Upper lobe of left lung (tissue), 6 donors: ENCODE results near the gene SHKBP1. TPM values are rescaled to one million over a fixed set of nuclear protein-coding genes. Genes with fewer than 3 reads are reported as not detected.
"Not testable (repeated sequence)": the region's sequence is repeated elsewhere in the genome, so short reads cannot be mapped to it uniquely, and the experiment has no call there.

Source experiments
- ATAC-seq, 2 donors: fragments of 200-7000 bp; cut with Tn5 transposase; one replicate each; pipeline ENCODE4 v1.9.1; 2022; ENCODE audit warnings: mild to moderate bottlenecking in 2 of 2, moderate library complexity in 2 of 2; ENCODE audit not compliant: low FRiP score in 2 of 2
- DNase-seq, 2 donors: peaks; one replicate each; pipeline ENCODE4 v3.0.0-alpha.2; 2019 to 2020
- H3K27ac ChIP-seq, 4 donors: fragments of 200-600 bp; sonication (generic); one replicate each; pipeline ENCODE4 v1.5.1; 2016 to 2019
- H3K27me3 ChIP-seq, 4 donors: fragments of 200-600 bp; sonication (generic); one replicate each; pipeline ENCODE4 v1.5.1; 2017 to 2019
- H3K36me3 ChIP-seq, 4 donors: fragments of 200-600 bp; sonication (generic); one replicate each; pipeline ENCODE4 v1.5.1; 2016 to 2019
- H3K4me1 ChIP-seq, 4 donors: fragments of 200-600 bp; sonication (generic); one replicate each; pipeline ENCODE4 v1.5.1; 2018 to 2019
- H3K4me3 ChIP-seq, 4 donors: fragments of 200-600 bp; sonication (generic); one replicate each; pipeline ENCODE4 v1.5.1; 2017 to 2019; ENCODE audit warnings: mild to moderate bottlenecking in 2 of 4, moderate library complexity in 1 of 4
- H3K9me3 ChIP-seq, 4 donors: fragments of 200-600 bp; sonication (generic); one replicate each; pipeline ENCODE4 v1.5.1; 2018 to 2019
- CTCF ChIP-seq, 6 experiments: fragments of 450-650 bp in 4 of 6; fragments of 200-600 bp in 2 of 6; sonication (generic) in 2 of 6; IDR thresholded peaks; one replicate each; pipeline ENCODE4 v1.5.1; 2016 to 2019; ENCODE audit warnings: antibody characterized with exemption in 6 of 6
- EP300 ChIP-seq, 4 donors: sonication (generic); formaldehyde crosslinking; IDR thresholded peaks; one replicate each; pipeline ENCODE4 v1.5.1; 2017; ENCODE audit warnings: antibody characterized with exemption in 4 of 4, control low read depth in 2 of 4
- POLR2A ChIP-seq, 4 donors: fragments of 450-650 bp; IDR thresholded peaks; one replicate each; pipeline ENCODE4 v1.5.1; 2016 to 2017; ENCODE audit warnings: antibody characterized with exemption in 4 of 4, mild to moderate bottlenecking in 2 of 4
- POLR2AphosphoS5 ChIP-seq, 2 donors: sonication (generic); formaldehyde crosslinking; IDR thresholded peaks; one replicate each; pipeline ENCODE4 v1.5.1; 2017; ENCODE audit warnings: antibody characterized with exemption in 2 of 2
- WGBS, 2 donors: methylation state at CpG; one replicate each; pipeline ENCODE4 v1.1.5; 2017 to 2018; 5-methylcytosine and 5-hydroxymethylcytosine counted together
- total RNA-seq, 6 donors: library from RNA; depleted of rRNA in 4 of 6; stranded (reverse); fragments of >200 nt in 4 of 6; gene quantifications; one replicate each; pipeline versions ENCODE4 v1.1.0 to v1.2.1, GENCODE V29; 2016 to 2021
- donor health status: DM: no; HTN: no; CAD: no; lungs with moderate emphysema.
- donor health status: DM: no; HTN: yes; CAD: no; lungs with severe emphysema.

The SHKBP1 gene
- total RNA-seq, 6 donors from 2014 or later: 60.6 to 232 (median 90.2) TPM

- H3K27me3 ChIP-seq: peaks cover 0 to 6% (median under 1%) of the 10 kb centered on the region in 4 donors
- H3K4me3 ChIP-seq: no peak overlapping the region
- H3K36me3 ChIP-seq: no peaks in the 10 kb centered on the region
- ATAC-seq: no peak
- H3K4me1 ChIP-seq: no peaks in the 10 kb centered on the region
- no peak for TF ChIP-seq POLR2A (IDR thresholded peaks at IDR 0.05)
- TF ChIP-seq POLR2AphosphoS5 (IDR thresholded peaks at IDR 0.05): no peak
- no peak for TF ChIP-seq EP300 (IDR thresholded peaks at IDR 0.05)
- no peak for TF ChIP-seq CTCF (IDR thresholded peaks at IDR 0.05)
- DNase-seq: no peak
- H3K9me3 ChIP-seq: no peaks in the 10 kb centered on the region
- no peak overlapping the region for H3K27ac ChIP-seq
- WGBS, 2 donors: 76 to 93% methylated on average over 3 of the region's 3 CpGs
Measured at GRCh38 chr19:40559394-40559793, 17.3 kb upstream of the SHKBP1 start.

GRCh38 chr19:40560092-40560507 is 16.6 kb upstream of the SHKBP1 start:
- Histone ChIP-seq H3K36me3 (no peaks in the 10 kb centered on the region), H3K9me3 (no peaks in the 10 kb centered on the region), H3K4me1 (no peaks in the 10 kb centered on the region), H3K27ac (no peak overlapping the region), H3K4me3 (no peak overlapping the region), H3K27me3 (peaks cover 0 to 3% (median 0%) of the 10 kb centered on the region in 4 donors)
- peak in 1 of 2 donors; percentile 23 for ATAC-seq
- TF ChIP-seq POLR2A (IDR thresholded peaks at IDR 0.05): no peak
- TF ChIP-seq CTCF (IDR thresholded peaks at IDR 0.05): no peak
- TF ChIP-seq EP300 (IDR thresholded peaks at IDR 0.05): no peak
- TF ChIP-seq POLR2AphosphoS5 (IDR thresholded peaks at IDR 0.05): no peak
- DNase-seq: no peak
- WGBS, 2 donors: 59 to 71% methylated on average over 14 to 20 of the region's 20 CpGs

- DNase-seq (no peak), ATAC-seq (no peak)
- Histone ChIP-seq H3K27ac (no peak overlapping the region), H3K9me3 (no peaks in the 10 kb centered on the region), H3K36me3 (no peaks in the 10 kb centered on the region), H3K27me3 (peaks cover 0 to 18% (median 9%) of the 10 kb centered on the region in 4 donors), H3K4me1 (no peaks in the 10 kb centered on the region), H3K4me3 (no peak overlapping the region)
- WGBS, 2 donors: 56 to 59% methylated on average over 4 of the region's 4 CpGs
- TF ChIP-seq POLR2A (IDR thresholded peaks at IDR 0.05) (no peak), CTCF (IDR thresholded peaks at IDR 0.05) (no peak), EP300 (IDR thresholded peaks at IDR 0.05) (no peak), POLR2AphosphoS5 (IDR thresholded peaks at IDR 0.05) (no peak)
Measured at GRCh38 chr19:40561947-40562346, 14.7 kb upstream of the SHKBP1 start.

GRCh38 chr19:40564535-40564934 is 12.1 kb upstream of the SHKBP1 start:
- Histone ChIP-seq H3K27me3 (peaks cover 0 to 31% (median 21%) of the 10 kb centered on the region in 4 donors), H3K4me1 (peaks cover 0 to 12% (median 9%) of the 10 kb centered on the region in 4 donors)
- not testable (repeated sequence) for H3K27ac ChIP-seq, DNase-seq, H3K36me3 ChIP-seq, ATAC-seq, H3K9me3 ChIP-seq, H3K4me3 ChIP-seq
- WGBS, 2 donors: 85 to 88% methylated on average over 1 of the region's 1 CpG

GRCh38 chr19:40565355-40565754 is 11.3 kb upstream of the SHKBP1 start:
- no peak overlapping the region for H3K27ac ChIP-seq
- no peak for TF ChIP-seq POLR2AphosphoS5 (IDR thresholded peaks at IDR 0.05)
- DNase-seq (no peak), ATAC-seq (no peak)
- WGBS, 2 donors: 68 to 73% methylated on average over 4 to 7 of the region's 7 CpGs
- H3K9me3 ChIP-seq: no peaks in the 10 kb centered on the region
- H3K36me3 ChIP-seq: no peaks in the 10 kb centered on the region
- H3K4me3 ChIP-seq: no peak overlapping the region
- H3K4me1 ChIP-seq: peaks cover 4 to 20% (median 12%) of the 10 kb centered on the region in 4 donors
- peaks cover 0 to 31% (median 21%) of the 10 kb centered on the region in 4 donors for H3K27me3 ChIP-seq

GRCh38 chr19:40565910-40566495 is 10.7 kb upstream of the SHKBP1 start:
- DNase-seq: no peak
- TF ChIP-seq EP300 (IDR thresholded peaks at IDR 0.05): no peak
- TF ChIP-seq POLR2AphosphoS5 (IDR thresholded peaks at IDR 0.05): no peak
- TF ChIP-seq POLR2A (IDR thresholded peaks at IDR 0.05): no peak
- TF ChIP-seq CTCF (IDR thresholded peaks at IDR 0.05): no peak
- no peak overlapping the region for H3K4me3 ChIP-seq
- H3K27ac ChIP-seq: no peak overlapping the region
- no peaks in the 10 kb centered on the region for H3K9me3 ChIP-seq
- WGBS, 2 donors: 57 to 71% methylated on average over 11 to 14 of the region's 14 CpGs
- H3K36me3 ChIP-seq: no peaks in the 10 kb centered on the region
- ATAC-seq: no peak
- H3K4me1 ChIP-seq: peaks cover 4 to 21% (median 12%) of the 10 kb centered on the region in 4 donors
- peaks cover 0 to 31% (median 21%) of the 10 kb centered on the region in 4 donors for H3K27me3 ChIP-seq
